NCI-H1417 (cell line): ENCODE data around the gene ACOT7.

Experiments used
- DNase-seq, 3 experiments: peaks; one replicate each; lab custom pipeline; 2025; lab: John Stamatoyannopoulos, UW

ACOT7 gene

DNA sequence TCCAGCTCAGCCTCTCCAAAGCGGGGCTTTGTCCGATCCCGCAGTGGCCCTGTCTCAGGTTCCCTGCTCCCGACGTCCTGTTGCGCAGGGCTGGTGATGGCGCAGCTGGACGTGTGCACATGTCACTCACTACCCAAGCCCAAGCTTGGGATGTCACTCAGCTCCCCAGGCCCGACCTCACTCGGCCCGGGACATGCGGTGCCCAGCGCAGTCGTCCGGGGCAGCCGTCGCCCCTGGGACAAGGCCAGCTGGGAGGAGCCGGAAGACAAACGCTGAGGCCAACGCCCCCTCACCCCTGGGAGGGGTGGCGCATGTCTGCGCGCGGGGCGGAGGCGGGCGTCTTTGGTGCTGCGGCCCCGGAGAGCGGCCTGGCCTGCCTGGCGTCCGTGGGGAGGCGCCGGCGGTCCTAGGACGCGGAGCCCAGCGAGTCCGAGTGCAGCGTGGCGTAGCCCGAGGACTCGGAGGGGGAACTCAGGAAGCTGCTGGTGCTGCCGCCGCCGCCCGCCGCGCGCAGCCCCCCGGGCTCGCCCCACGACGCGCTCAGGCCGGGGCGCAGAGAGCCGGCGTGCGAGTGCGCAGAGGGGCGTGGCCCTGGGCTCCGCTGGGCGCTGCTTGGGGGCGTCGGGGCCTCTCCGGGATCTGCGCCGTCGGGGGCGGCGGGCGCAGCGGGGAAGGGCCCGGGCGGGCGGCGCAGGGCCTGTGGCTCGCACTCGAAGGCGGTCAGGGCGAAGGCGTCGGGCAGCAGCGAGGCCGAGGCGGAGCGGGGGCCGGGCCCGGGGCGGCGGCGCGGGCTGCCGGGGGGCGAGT is 144.4 kb downstream of the ACOT7 start:
- DNase-seq, result no peak

DNA sequence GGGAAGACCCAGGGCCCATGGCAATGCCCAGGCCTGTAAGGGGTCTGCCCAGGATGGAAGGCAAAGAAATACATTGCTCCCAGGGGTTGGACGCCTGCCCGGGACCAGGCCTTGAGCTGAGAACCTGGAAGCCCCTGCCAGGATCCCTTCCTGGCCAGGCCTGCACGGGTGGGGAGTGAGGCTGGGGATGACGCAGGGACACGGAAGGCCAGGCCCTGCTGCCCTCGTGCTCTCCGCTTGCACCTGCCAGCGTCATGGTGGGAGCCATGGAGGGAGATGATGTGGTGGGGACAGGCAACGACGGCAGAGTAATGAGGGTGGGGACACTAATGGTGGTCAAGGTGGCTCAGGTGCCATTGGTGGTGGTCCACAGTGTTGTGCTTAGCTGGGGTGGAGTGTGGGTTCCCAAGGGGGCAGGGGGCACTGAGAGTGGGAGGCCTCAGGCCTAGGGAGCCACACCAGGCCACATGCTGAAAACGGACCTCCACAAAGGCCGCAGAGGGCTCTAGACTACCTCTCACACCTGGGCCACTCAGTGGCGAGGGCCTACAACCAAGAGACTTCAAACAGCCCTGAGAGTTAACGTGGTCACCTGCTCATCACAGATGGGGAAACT is 145.3 kb downstream of the ACOT7 start:
- no peak for DNase-seq

DNA sequence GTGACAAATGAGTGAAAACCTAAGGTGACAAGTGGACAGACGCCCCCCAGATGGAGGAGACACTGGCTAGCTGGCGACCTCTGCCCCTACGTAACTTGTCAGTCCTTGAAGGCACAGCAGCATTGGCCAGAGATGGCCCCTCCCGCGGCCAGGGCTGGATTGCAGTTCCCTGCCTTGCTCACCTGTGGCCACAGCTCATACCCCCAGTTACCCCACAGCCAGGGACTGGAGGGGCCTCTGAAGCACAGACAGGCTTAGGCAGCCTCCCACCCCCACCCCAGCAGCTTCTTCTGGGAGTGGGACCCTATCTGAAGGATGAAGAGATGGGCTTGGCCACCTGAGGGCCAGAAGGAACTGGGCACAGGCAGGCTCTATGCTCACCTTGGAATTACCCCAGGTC is 145.9 kb downstream of the ACOT7 start:
- no peak for DNase-seq

DNA sequence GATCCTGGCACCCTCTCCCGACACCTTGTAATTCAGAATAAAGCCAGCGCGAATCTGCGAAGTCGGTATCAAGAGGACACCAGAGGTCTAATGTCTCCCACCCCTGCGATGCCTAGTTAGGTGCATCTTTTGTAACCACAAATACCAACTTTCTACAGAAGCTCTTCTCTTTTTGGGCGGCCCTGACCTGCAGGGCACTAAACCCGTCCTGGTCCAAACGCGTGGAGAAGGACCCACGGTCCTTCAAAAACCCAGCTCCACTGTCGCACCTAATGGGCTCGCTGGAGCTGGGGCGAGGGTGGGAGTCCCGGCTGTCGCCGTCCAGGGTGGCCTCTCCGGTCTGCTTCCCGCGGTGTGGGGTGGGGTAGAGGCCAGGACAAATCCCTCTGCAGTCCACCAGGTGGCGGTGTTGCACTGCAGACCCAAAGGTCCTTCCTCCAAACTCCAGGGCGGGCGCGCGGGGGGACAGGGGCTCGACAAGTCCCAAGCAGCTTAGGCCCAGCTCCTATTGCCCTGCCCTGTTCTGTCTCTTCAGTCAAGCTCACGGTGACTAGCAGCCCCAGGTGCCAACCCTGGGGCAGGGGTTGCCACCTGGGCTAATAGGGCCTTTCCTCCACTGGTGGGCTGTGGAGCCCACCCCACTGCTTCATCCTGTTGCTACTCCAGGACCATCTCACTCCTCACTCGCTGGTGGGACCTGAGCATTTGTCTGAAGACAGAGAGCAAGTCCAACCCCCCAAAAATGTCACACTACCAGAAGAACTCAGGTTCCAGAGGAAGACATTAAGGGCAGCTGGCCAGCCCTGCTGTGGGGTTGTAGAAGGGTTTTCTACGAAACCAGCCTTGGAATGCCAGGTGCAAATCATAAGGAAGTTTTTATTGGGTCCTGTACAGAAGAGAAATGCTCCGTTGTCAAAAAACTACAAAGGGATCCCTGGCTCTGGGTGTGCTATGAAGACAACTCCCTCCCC is 146.8 kb downstream of the ACOT7 start:
- DNase-seq, result peak; percentile 72 to 85 (median 75)

DNA sequence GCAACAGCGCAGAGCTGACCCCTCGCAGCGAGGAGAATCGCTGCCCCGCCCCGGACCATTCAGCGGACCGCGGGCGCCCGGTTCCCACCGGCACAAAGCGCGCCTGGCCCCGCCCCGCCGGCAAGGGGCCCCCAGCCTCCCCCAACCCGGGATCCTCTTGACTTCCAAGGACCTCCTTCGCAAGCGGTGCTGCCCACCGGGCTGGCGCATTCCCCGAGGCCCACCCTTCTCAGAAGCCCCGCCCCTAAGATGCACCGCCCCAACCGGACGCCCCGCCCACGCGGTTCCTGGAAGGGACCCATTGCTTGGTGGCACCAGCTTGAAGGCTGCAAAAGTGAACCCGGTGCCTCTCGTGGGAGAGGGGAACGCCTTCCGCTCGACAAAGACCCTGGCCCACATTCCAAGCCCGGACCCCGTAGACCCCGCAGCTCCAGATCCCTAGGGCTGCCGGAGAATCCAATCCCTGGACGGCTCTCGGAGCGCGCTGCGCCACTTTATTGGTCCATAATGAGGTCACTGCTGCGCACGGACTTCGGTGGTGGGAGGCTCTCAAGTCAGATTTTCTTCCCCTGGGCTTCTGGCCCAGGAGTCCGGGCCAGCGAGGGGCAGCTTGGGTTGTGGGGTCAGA is 147.6 kb downstream of the ACOT7 start:
- peak; percentile 78 to 89 (median 83) for DNase-seq

DNA sequence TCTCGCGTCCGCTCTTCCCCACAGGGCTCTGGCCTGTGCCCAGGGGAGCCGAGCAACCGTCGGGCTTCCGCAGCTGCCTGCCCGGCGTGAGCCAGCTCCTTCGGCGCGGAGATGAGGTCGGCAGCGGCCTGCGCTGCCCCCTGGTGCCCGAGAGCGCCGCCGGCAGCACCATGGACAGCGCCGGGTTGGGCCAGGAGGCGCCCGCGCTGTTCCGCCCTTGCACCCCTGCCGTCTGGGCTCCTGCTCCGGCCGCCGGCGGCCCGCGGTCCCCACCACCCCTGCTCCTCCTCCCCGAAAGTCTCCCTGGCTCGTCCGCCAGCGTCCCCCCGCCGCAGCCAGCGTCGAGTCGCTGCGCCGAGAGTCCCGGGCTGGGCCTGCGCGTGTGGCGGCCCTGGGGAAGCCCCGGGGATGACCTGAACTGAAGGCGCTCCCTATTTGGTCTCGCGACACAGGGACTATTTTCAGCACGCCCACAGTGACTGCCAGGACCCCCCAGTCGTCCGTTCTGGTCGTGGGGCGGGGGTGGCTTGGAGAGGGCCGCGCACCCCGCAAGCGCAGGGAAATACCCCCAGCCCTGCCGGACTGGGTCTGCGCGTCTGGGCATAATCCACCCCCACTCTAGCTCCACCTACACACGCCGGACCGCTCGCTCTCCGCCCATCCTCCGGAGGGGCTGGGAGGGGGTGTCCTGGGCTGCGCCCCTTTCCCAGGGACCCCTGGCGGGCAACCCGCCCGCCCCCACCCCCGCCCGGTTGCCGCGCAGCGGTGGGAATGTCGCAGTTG is 148.3 kb downstream of the ACOT7 start:
- peak; percentile 77 to 89 (median 87) for DNase-seq

DNA sequence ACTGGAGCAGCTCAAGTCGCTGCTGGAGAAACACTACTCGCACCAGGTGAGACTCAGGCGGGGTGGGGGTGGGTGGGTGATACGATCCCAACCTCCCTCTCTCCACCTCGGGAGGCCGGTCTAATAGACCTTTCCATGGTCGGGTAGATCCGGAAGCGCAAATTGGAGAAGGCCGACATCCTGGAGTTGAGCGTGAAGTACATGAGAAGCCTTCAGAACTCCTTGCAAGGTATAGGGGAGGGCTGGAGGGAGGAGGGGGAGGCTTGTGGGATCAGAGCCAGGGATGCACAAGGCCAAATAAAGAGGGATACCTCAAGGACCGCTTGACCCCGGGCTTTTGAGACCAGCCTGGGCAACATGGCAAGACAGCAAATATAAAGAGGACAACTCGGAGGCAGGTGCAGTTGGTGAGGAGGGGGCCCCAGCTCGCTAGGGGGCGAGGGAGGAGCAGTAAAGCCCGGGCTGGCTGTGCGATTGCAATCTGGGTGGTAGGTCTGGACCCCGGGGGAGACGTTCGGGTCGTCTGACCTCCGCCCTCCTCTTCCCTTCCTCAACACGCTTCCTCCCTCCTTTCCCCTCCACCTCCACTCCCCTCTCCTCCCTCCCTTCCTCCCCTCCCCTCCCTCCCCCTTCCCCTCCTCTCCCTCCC is 149.0 kb downstream of the ACOT7 start:
- DNase-seq, result peak in 1 of 3 experiments; percentile 67

DNA sequence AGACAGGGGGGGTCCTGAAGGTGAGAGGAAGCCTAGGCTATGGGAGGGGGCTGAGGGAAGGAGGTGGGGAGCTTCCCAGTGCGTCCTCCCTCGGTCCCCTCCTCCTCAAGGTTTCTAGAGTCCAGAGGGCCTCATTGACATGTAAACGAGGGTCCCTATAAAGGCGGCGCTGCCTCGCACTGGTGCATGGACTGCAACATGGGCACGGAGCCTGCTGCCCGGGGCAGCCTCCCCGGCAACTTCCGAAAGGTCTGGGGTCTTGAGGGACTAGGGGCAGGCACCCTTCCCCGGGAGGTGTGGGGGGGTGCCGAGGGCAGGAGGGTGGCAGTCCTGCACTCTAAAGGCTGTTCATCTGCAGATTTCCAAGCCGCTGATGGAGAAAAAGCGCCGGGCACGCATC is 149.6 kb downstream of the ACOT7 start, which contains the start of gene HES3:
Gene HES3, plus strand, starts transcription at position 187 of the 400 bp plus-strand sequence. Its CDS starts 187 bp downstream, at position 374.
- no peak for DNase-seq

DNA sequence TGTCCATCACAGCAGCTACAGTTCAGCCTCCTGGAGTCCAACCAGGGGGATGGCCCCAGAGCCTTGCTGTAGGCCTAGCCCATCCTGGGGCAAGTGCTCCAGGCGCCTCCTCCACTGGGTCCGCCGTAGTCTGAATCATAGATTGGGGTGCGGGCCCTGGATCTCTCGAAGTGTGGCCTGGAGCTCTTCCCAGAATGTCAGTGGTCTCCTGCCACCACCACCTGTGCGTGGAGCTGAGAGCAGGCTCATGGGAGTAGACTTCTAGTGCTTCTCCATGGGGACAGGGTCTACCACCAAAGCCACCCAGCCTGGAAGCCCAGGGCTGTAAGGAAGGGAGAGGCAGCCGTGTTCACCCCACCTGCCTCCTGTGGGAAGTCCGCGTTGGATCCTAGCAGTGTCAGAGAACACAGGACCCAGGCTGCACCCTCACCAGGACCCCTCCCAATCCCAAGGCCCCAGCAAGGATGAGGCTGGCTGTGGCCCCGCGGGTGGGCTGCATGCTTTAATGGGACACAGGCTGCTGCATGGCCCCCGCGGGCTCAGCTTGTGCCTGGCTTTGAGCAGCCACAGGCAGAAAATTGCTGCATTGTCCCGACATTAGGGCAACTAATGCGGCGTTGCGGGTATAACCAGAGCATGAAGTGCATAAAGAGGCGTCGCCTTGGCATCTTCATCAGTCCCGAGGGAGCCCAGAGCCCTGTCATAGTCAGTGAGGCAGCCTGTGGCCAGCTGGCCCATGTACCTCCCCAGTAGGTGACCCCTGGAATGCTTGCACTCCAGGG is 150.3 kb downstream of the ACOT7 start:
- DNase-seq, result no peak

DNA sequence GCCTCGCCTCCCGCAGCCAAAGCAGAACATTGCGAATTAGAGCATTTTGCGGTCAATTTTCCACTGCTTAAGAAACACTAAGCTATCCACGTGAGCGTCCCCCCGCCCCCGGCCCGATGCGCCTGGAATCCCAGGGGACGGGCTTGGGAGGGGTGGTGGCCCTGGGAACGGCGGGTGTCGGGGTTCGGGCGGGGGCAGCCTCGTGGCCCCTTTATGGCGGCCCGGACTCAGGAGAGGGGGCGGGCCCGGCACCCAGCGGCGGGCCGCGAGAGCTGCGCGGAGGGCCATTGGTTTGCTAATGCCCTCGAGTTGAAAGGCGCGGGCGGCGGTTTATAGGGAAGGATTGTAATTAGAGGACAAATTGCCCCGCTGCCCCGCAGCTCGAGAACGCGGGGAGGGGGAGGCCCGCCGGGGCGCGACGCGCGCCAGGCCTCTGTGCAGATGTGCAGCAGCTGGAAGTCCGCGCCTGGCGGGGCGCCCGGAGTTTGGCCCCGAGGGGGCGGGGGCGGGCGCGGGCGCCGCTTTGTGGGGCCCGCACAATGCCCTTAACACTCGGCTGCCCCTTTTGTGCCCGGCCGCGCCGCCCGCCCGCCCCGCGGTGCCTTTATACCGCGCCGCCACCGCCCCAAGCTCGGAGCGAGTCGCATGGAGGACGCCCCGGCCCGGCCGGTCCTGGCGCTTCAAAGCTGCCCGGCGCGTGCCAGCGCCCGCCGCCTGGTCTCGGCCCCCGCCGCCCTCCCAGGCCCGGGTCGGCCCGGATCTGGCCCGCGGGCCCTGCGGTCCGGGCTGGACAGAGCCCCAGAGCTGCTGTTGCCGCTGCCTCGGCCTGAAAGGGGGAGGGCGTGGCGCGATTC is 151.5 kb downstream of the ACOT7 start:
- DNase-seq, result peak in 2 of 3 experiments; percentile 15 to 22

DNA sequence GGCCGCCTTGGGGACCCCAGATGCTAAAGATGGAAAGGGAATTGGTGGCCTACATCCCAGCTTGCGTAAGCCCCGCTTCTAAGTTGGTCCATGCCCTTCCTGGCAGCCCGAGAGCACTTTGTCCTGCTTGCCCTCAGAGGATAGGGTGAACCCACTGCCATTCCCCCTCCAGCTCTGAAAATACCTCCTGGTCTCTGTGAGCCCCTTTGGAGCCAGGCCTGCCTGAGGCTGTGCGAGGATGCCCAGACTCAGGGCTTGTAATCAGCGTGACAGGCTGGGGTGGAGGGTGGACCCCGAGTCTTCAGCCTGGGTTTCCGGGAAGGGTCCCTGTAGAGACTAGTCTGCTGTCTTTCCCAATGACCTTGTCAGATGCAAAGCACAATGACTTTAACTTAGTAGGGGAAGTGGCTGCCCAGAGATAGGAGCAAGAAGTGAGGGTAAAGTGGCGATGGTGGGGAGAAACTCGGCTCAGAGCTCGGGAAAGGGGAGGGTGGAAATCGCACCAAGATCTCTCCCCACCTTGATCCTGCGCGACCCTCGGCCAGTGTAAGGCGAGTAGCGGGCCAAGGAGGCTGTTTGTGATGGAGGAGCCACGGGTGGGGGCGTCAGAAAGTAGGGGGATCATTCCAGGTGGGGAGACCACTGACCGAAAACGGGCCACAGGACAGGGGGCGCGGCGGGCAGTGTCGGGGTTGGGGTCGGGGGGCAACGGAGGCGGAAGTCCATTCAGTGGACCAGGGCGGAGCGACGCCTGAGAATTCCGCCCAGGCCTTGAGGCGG is 152.3 kb downstream of the ACOT7 start:
- no peak for DNase-seq

DNA sequence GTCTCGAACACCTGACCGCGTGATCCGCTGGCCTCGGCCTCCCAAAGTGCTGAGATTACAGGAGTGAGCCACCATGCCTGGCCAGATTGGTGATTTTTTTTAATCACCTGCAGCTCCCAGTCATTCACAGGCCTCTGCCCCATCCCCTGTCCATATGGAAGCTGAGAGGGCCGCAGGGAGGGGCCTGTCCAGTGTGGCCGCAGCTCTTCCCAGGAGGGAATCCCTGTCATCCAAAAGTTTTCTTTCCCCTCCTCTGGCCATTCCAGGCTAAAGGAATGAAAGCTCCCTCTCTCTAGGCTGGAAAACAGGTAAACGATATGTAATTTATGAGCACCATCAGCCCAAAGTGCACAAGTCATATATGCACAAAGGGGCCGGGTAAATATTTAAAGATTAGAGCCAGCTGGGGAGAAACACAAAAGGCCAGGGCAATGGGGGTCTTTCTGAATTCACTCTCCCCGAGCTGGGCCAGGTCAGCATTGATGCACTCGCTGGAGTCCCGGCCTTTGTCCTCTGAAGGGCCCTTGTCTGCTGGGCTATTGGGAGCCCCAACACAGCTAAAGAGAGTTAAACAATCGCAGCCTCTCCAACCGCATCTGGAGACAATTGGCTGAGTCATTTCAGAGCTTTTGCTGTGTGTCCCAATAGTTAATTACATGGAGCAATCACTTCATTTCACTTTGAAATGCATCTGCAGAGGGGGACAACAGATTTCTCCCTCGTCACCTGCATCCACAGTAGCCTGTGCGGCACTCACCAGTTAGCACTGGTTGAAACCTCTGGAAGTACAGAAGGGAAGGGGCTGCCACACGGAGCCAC is 153.4 kb downstream of the ACOT7 start:
- DNase-seq, result peak; percentile 60 to 93 (median 79)

DNA sequence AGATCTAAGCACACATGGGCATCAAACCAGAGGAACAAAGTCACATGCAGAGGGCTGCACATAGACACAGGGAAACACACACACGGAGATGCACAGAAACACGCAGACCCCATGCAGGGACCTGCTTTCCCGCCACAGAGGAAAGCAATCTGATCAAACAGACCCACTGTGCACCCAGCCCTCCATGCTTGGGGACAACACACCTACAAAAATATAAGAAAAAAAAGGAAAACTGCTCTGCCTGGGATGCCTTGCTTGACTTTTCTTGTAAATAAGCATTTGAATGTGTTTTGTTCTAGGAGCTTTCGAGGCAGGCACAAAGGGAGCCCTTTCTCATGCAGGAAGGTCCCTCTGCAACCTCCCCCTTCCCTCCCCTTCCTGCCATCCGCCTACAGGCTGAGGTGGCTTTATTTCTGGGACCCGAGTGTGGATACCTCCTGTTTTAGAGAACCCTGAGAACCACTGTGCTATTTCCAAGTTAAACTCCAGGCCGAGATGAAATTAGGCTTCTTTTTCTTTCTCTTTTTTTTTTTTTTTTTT is 154.3 kb downstream of the ACOT7 start:
- no peak for DNase-seq

DNA sequence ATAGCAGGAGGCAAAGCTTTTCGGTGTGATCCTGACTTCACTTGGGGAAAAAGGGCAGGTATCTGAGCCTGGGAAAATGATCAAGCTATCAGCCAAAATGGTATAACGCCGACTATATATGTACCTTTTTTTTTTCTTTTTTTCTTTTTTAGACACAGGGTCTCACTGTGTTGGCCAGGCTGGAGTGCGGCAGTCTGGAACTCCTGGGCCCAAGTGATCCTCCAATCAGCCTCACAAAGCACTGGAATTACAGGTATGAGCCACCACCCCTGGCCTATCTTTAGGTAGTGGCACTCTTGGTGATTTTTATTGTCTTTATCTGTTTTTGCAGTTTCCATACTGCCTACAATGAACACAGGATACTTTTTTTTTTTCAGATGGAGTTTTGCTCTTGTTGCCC is 156.5 kb downstream of the ACOT7 start:
- no peak for DNase-seq

DNA sequence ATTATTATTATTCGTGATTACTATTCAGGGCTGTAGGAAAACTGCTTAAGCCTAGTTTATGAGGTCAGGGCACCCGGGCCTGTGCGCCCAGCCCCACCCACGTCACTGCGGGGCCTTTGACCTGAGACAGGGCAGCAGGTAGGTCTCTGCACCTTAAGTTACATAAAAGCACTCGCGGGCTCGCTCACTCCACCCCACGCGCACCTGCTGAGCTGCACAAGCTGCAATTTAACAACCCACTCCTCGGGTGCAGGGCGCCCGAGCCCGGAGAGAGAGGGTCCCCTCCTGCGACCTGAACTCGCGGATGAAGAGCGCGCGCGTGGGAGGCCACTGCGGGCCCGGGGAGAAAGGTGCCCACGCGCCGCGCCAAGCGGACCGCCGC is 158.3 kb downstream of the ACOT7 start:
- peak in 1 of 3 experiments; percentile 58 for DNase-seq

DNA sequence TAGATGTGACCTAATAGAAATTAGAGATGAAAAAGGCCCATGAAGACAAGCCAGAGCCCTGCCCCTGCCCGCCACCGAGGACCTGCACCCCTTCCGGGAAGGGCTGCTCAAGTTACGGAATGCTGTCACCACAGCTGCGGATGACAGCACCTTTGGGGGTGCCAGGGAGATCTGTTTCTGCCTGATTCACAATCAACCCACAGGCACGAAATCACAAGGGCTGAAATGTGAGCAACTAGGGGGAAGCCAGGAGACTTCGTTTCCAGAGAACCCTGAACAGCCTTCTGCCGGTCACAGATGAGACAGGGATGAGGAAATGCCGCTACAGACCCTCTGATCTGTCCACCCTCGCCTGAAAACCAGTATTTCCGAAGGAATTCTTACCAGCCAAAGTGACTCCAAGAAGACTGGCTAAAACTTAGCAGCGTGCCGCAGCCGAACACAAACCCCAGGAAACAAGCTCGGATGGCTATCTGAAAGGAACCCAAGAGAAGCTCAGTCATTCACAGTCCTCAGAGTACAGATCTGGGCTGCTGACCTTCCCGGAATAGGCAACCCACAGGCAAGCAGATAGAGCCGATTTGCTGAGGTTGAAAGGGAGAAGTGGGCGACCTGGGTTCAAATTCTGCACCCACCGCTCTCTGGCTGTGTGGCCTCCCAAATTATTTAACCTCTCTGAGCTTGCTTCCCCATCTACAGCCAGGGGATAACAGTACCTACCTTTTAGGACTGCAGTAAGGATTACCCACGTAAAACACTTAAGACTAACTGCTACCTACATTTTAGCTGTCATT is 158.9 kb downstream of the ACOT7 start:
- no peak for DNase-seq
